ENCODE measurements around the gene NDC80.

Gene NDC80

GRCh38 chr18:2569338-2570207 is 1.8 kb upstream of the NDC80 start:
- Mint-ChIP-seq H3K4me3 (peak overlapping the region; percentile 97), H3K9me3 (no peaks in the 10 kb centered on the region), H3K27me3 (no peaks in the 10 kb centered on the region), H3K27ac (peak overlapping the region; percentile 21 to 99), H3K4me1 (ENCODE audit: low read depth in 2 of 2) (peaks cover 28 to 54% of the 10 kb centered on the region in 2 donors), H3K36me3 (ENCODE audit: insufficient read depth) (peaks cover 25% of the 10 kb centered on the region)
- ATAC-seq (replicated peaks) (no peak), DNase-seq (no peak)

GRCh38 chr18:2570772-2571199 is 571 bp upstream of the NDC80 start:
- peak; percentile 64 for ATAC-seq (replicated peaks)
- H3K4me3 Mint-ChIP-seq, result peak overlapping the region; percentile 97
- peaks cover 16% of the 10 kb centered on the region for H3K36me3 Mint-ChIP-seq (ENCODE audit: insufficient read depth)
- H3K27me3 Mint-ChIP-seq, result no peaks in the 10 kb centered on the region
- H3K9me3 Mint-ChIP-seq, result no peaks in the 10 kb centered on the region
- peaks cover 28 to 48% of the 10 kb centered on the region in 2 donors for H3K4me1 Mint-ChIP-seq (ENCODE audit: low read depth in 2 of 2)
- peak overlapping the region; percentile 99 to 100 for H3K27ac Mint-ChIP-seq
- peak in 1 of 3 experiments; percentile 51 for DNase-seq

- H3K9me3 Mint-ChIP-seq, result no peaks in the 10 kb centered on the region
- peak overlapping the region; percentile 97 for H3K4me3 Mint-ChIP-seq
- H3K4me1 Mint-ChIP-seq (ENCODE audit: low read depth in 2 of 2), result peaks cover 28 to 43% of the 10 kb centered on the region in 2 donors
- no peak for ATAC-seq (replicated peaks)
- DNase-seq, result no peak
- no peaks in the 10 kb centered on the region for H3K27me3 Mint-ChIP-seq
- peaks cover 18% of the 10 kb centered on the region for H3K36me3 Mint-ChIP-seq (ENCODE audit: insufficient read depth)
- H3K27ac Mint-ChIP-seq, result peak overlapping the region; percentile 99 to 100
Measured at GRCh38 chr18:2572171-2572569, 813 bp downstream of the NDC80 start.

GRCh38 chr18:2572892-2573291 is 1.5 kb downstream of the NDC80 start:
- Mint-ChIP-seq H3K27ac (peak overlapping the region; percentile 99 to 100), H3K4me3 (peak overlapping the region; percentile 97), H3K9me3 (no peaks in the 10 kb centered on the region), H3K4me1 (ENCODE audit: low read depth in 2 of 2) (peaks cover 28 to 42% of the 10 kb centered on the region in 2 donors), H3K36me3 (ENCODE audit: insufficient read depth) (peaks cover 18% of the 10 kb centered on the region), H3K27me3 (no peaks in the 10 kb centered on the region)
- DNase-seq, result no peak
- ATAC-seq (replicated peaks), result no peak

GRCh38 chr18:2573408-2573807 is 2.1 kb downstream of the NDC80 start:
- no peaks in the 10 kb centered on the region for H3K27me3 Mint-ChIP-seq
- DNase-seq (no peak), ATAC-seq (replicated peaks) (no peak)
- no peaks in the 10 kb centered on the region for H3K9me3 Mint-ChIP-seq
- peak overlapping the region in 1 of 2 donors; percentile 100 for H3K27ac Mint-ChIP-seq
- peaks cover 23 to 42% of the 10 kb centered on the region in 2 donors for H3K4me1 Mint-ChIP-seq (ENCODE audit: low read depth in 2 of 2)
- peak overlapping the region; percentile 97 for H3K4me3 Mint-ChIP-seq
- H3K36me3 Mint-ChIP-seq (ENCODE audit: insufficient read depth), result peaks cover 18% of the 10 kb centered on the region

- peak overlapping the region in 1 of 2 donors; percentile 19 for H3K4me3 Mint-ChIP-seq
- H3K36me3 Mint-ChIP-seq (ENCODE audit: insufficient read depth), result peaks cover 3% of the 10 kb centered on the region
- DNase-seq (no peak), ATAC-seq (replicated peaks) (no peak)
- H3K9me3 Mint-ChIP-seq, result no peaks in the 10 kb centered on the region
- no peaks in the 10 kb centered on the region for H3K27me3 Mint-ChIP-seq
- H3K27ac Mint-ChIP-seq, result peak overlapping the region; percentile 35 to 52
- H3K4me1 Mint-ChIP-seq (ENCODE audit: low read depth in 2 of 2), result peaks cover 13 to 24% of the 10 kb centered on the region in 2 donors
Measured at GRCh38 chr18:2587788-2588187, 16.4 kb downstream of the NDC80 start.

GRCh38 chr18:2588666-2589344 is 17.4 kb downstream of the NDC80 start:
- Mint-ChIP-seq H3K4me3 (peak overlapping the region in 1 of 2 donors; percentile 18), H3K27me3 (no peaks in the 10 kb centered on the region), H3K36me3 (ENCODE audit: insufficient read depth) (peaks cover 3% of the 10 kb centered on the region), H3K27ac (peak overlapping the region in 1 of 2 donors; percentile 32), H3K9me3 (no peaks in the 10 kb centered on the region), H3K4me1 (ENCODE audit: low read depth in 2 of 2) (peaks cover 13 to 24% of the 10 kb centered on the region in 2 donors)
- ATAC-seq (replicated peaks) (no peak), DNase-seq (no peak)

- Mint-ChIP-seq H3K27ac (peak overlapping the region; percentile 86 to 89), H3K27me3 (no peaks in the 10 kb centered on the region), H3K36me3 (ENCODE audit: insufficient read depth) (peaks cover 3% of the 10 kb centered on the region), H3K9me3 (no peaks in the 10 kb centered on the region), H3K4me1 (ENCODE audit: low read depth in 2 of 2) (peaks cover 15 to 24% of the 10 kb centered on the region in 2 donors), H3K4me3 (peak overlapping the region; percentile 56 to 73)
- ATAC-seq (replicated peaks) (peak; percentile 42), DNase-seq (no peak)
Measured at GRCh38 chr18:2589345-2590068, 18.1 kb downstream of the NDC80 start.

GRCh38 chr18:2590303-2590702 is 18.9 kb downstream of the NDC80 start:
- ATAC-seq (replicated peaks), result peak; percentile 39
- peak overlapping the region; percentile 86 to 89 for H3K27ac Mint-ChIP-seq
- H3K4me3 Mint-ChIP-seq, result peak overlapping the region; percentile 56 to 73
- H3K4me1 Mint-ChIP-seq (ENCODE audit: low read depth in 2 of 2), result peaks cover 15 to 24% of the 10 kb centered on the region in 2 donors
- no peaks in the 10 kb centered on the region for H3K9me3 Mint-ChIP-seq
- peaks cover 3% of the 10 kb centered on the region for H3K36me3 Mint-ChIP-seq (ENCODE audit: insufficient read depth)
- no peaks in the 10 kb centered on the region for H3K27me3 Mint-ChIP-seq
- DNase-seq, result no peak

GRCh38 chr18:2597639-2598038 is 26.3 kb downstream of the NDC80 start:
- ATAC-seq (replicated peaks) (peak; percentile 48), DNase-seq (no peak)
- Mint-ChIP-seq H3K4me1 (ENCODE audit: low read depth in 2 of 2) (peaks cover 6 to 10% of the 10 kb centered on the region in 2 donors), H3K27ac (peak overlapping the region in 1 of 2 donors; percentile 33), H3K27me3 (no peaks in the 10 kb centered on the region), H3K36me3 (ENCODE audit: insufficient read depth) (no peaks in the 10 kb centered on the region), H3K4me3 (no peak overlapping the region), H3K9me3 (peaks cover 0 to 2% of the 10 kb centered on the region in 2 donors)

GRCh38 chr18:2602844-2603243 is 31.5 kb downstream of the NDC80 start:
- ATAC-seq (replicated peaks) (no peak), DNase-seq (no peak)
- no peaks in the 10 kb centered on the region for H3K27me3 Mint-ChIP-seq
- no peaks in the 10 kb centered on the region for H3K36me3 Mint-ChIP-seq (ENCODE audit: insufficient read depth)
- no peak overlapping the region for H3K4me3 Mint-ChIP-seq
- no peaks in the 10 kb centered on the region for H3K9me3 Mint-ChIP-seq
- H3K27ac Mint-ChIP-seq, result peak overlapping the region in 1 of 2 donors; percentile 97
- H3K4me1 Mint-ChIP-seq (ENCODE audit: low read depth in 2 of 2), result peaks cover 15 to 27% of the 10 kb centered on the region in 2 donors

- Mint-ChIP-seq H3K27me3 (no peaks in the 10 kb centered on the region), H3K9me3 (no peaks in the 10 kb centered on the region), H3K27ac (peak overlapping the region; percentile 82 to 97), H3K36me3 (ENCODE audit: insufficient read depth) (no peaks in the 10 kb centered on the region), H3K4me3 (peak overlapping the region; percentile 41 to 61), H3K4me1 (ENCODE audit: low read depth in 2 of 2) (peaks cover 15 to 23% of the 10 kb centered on the region in 2 donors)
- DNase-seq (no peak), ATAC-seq (replicated peaks) (peak; percentile 65)
Measured at GRCh38 chr18:2606335-2606734, 35.0 kb downstream of the NDC80 start.

GRCh38 chr18:2609604-2610003 is 38.2 kb downstream of the NDC80 start:
- H3K4me1 Mint-ChIP-seq (ENCODE audit: low read depth in 2 of 2), result peaks cover 4 to 16% of the 10 kb centered on the region in 2 donors
- no peak for ATAC-seq (replicated peaks)
- H3K36me3 Mint-ChIP-seq (ENCODE audit: insufficient read depth), result no peaks in the 10 kb centered on the region
- H3K9me3 Mint-ChIP-seq, result no peaks in the 10 kb centered on the region
- no peak overlapping the region for H3K4me3 Mint-ChIP-seq
- H3K27me3 Mint-ChIP-seq, result no peaks in the 10 kb centered on the region
- no peak overlapping the region for H3K27ac Mint-ChIP-seq
- DNase-seq, result no peak
